Stomach (tissue), 4 donors: ENCODE data around the gene PITRM1.

Source experiments
- CTCF ChIP-seq, 7 experiments: fragments of 450-650 bp in 4 of 7; fragments of 200-600 bp in 3 of 7; sonication (generic) in 3 of 7; IDR thresholded peaks; one replicate each; pipeline ENCODE4 v1.5.1; 2016 to 2019; ENCODE audit warnings: antibody characterized with exemption in 7 of 7, control low read depth in 2 of 7, mild to moderate bottlenecking in 1 of 7
- EP300 ChIP-seq: sonication (generic); formaldehyde crosslinking; IDR thresholded peaks from one replicate; pipeline ENCODE4 v1.6.1; 2017; ENCODE audit warnings: antibody characterized with exemption
- POLR2A ChIP-seq, 4 donors: fragments of 450-650 bp; IDR thresholded peaks; one replicate each; pipeline ENCODE4 v1.6.1; 2016; ENCODE audit warnings: antibody characterized with exemption in 4 of 4, control low read depth in 2 of 4, mild to moderate bottlenecking in 1 of 4, moderate library complexity in 1 of 4
- POLR2AphosphoS5 ChIP-seq, 3 donors: sonication (generic); formaldehyde crosslinking; IDR thresholded peaks; one replicate each; pipeline ENCODE4 v1.6.1; 2016; ENCODE audit warnings: antibody characterized with exemption in 3 of 3

DNA sequence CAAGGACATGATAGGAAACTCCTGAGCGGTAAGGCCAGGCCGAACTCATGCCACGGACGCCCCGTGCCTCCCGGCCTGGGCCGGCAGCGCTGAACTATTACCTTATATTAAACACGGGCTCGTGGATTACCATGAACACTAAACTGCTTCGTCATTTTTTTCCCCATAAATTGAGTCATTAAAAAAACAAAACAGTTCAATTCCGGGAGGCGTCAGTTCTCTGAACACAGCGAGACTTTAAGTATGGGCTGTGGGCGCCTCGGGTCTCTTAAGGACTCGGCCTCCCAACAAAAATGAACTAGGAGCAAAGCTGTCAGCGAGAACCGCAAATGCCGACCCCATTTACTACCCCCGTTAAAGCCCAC, 519 bp downstream of the PITRM1 start:
- TF ChIP-seq CTCF (IDR thresholded peaks at IDR 0.05) (no peak), POLR2A (IDR thresholded peaks at IDR 0.05) (no peak), EP300 (no peak), POLR2AphosphoS5 (IDR thresholded peaks at IDR 0.05) (no peak)
